PFSK-1 (cell line): ENCODE data around the gene COG3.

ENCODE experiments used
- FOXP2 ChIP-seq: optimal IDR thresholded peaks from 2 replicates; pipeline ENCODE3; 2011; ENCODE audit warnings: borderline replicate concordance, control low read depth, inconsistent platforms; ENCODE audit not compliant: insufficient read depth; ENCODE audit errors: extremely low read length, extremely low read depth
- POLR2AphosphoS5 ChIP-seq: IDR thresholded peaks from 2 replicates; pipeline ENCODE4 v1.6.1; 2012; ENCODE audit warnings: low read depth, mild to moderate bottlenecking, control low read depth, low read length, moderate library complexity
- SIN3A ChIP-seq: IDR thresholded peaks from 2 replicates; pipeline ENCODE4 v1.6.1; 2012; ENCODE audit warnings: mild to moderate bottlenecking, low read length, moderate library complexity, borderline replicate concordance; ENCODE audit not compliant: insufficient read depth
- TAF1 ChIP-seq: IDR thresholded peaks from 2 replicates; pipeline ENCODE4 v1.6.1; 2012; ENCODE audit warnings: low read length, control low read depth, borderline replicate concordance; ENCODE audit not compliant: insufficient read depth
- TF ChIP-seq, protein P1 (sequence below), 2 experiments: IDR thresholded peaks; 2 replicates each; pipeline versions ENCODE4 v1.6.1 to v1.8.0; 2011 to 2012; ENCODE audit warnings: low read depth in 2 of 2, low read length in 2 of 2, control low read depth in 1 of 2, inconsistent platforms in 1 of 2, mild to moderate bottlenecking in 1 of 2, moderate library complexity in 1 of 2; ENCODE audit not compliant: insufficient read depth in 1 of 2

The COG3 gene

GRCh38 chr13:45542391-45542790 is 77.7 kb downstream of the COG3 start:
- TF ChIP-seq POLR2AphosphoS5 = no peak
- no peak for TF ChIP-seq FOXP2
- TF ChIP-seq, protein P1, sequence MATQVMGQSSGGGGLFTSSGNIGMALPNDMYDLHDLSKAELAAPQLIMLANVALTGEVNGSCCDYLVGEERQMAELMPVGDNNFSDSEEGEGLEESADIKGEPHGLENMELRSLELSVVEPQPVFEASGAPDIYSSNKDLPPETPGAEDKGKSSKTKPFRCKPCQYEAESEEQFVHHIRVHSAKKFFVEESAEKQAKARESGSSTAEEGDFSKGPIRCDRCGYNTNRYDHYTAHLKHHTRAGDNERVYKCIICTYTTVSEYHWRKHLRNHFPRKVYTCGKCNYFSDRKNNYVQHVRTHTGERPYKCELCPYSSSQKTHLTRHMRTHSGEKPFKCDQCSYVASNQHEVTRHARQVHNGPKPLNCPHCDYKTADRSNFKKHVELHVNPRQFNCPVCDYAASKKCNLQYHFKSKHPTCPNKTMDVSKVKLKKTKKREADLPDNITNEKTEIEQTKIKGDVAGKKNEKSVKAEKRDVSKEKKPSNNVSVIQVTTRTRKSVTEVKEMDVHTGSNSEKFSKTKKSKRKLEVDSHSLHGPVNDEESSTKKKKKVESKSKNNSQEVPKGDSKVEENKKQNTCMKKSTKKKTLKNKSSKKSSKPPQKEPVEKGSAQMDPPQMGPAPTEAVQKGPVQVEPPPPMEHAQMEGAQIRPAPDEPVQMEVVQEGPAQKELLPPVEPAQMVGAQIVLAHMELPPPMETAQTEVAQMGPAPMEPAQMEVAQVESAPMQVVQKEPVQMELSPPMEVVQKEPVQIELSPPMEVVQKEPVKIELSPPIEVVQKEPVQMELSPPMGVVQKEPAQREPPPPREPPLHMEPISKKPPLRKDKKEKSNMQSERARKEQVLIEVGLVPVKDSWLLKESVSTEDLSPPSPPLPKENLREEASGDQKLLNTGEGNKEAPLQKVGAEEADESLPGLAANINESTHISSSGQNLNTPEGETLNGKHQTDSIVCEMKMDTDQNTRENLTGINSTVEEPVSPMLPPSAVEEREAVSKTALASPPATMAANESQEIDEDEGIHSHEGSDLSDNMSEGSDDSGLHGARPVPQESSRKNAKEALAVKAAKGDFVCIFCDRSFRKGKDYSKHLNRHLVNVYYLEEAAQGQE (IDR thresholded peaks at IDR 0.05; ENCODE audit: insufficient read depth in 1 of 2, low read depth in 2 of 2, low read length in 2 of 2) = no peak
- TF ChIP-seq SIN3A = no peak
- no peak for TF ChIP-seq TAF1

DNA sequence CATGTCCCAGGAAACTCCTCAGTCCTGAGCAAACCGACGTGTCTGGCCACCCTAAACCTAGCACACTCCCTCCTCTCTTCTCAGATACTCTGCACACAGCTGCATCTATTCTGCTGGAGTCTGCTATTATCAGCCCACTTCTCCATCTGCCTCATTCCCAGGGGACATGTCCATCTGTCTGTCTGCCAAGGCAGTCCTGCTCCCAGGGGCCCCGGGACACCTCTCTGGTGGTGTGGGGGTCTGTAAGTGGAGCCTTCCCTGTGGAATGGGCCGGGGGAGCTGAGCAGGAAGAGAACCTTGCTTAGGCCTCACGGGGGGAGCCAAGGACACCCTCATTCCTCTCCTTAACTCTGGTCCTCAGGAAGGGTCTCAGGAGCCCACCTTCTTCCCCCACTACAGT is 78.1 kb downstream of the COG3 start:
- TF ChIP-seq SIN3A (no peak), TAF1 (no peak), POLR2AphosphoS5 (no peak), FOXP2 (no peak)
- TF ChIP-seq, protein P1 (IDR thresholded peaks at IDR 0.05; ENCODE audit: insufficient read depth in 1 of 2, low read depth in 2 of 2, low read length in 2 of 2) = no peak

DNA sequence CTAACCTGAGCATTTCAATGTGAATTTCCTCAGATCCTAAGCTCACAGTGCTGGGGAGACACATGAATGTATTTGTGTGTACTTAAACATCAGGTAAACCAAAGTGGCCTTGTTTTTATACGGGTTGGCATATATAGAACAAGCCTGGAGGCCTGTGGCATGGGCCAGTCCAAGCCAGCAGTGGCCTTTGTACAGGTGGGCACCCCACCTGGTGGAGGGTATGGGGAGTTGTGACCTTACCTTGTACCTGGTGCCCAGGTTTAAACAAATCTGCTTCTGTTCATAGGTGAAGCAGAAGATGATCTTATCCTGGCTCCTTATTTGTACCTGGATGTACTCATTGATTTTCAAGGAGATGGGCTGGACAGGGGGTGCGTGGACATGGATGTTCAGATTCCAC is 79.8 kb downstream of the COG3 start:
- no peak for TF ChIP-seq FOXP2
- TF ChIP-seq, protein P1 (IDR thresholded peaks at IDR 0.05; ENCODE audit: insufficient read depth in 1 of 2, low read depth in 2 of 2, low read length in 2 of 2) = no peak
- TF ChIP-seq TAF1 = no peak

DNA sequence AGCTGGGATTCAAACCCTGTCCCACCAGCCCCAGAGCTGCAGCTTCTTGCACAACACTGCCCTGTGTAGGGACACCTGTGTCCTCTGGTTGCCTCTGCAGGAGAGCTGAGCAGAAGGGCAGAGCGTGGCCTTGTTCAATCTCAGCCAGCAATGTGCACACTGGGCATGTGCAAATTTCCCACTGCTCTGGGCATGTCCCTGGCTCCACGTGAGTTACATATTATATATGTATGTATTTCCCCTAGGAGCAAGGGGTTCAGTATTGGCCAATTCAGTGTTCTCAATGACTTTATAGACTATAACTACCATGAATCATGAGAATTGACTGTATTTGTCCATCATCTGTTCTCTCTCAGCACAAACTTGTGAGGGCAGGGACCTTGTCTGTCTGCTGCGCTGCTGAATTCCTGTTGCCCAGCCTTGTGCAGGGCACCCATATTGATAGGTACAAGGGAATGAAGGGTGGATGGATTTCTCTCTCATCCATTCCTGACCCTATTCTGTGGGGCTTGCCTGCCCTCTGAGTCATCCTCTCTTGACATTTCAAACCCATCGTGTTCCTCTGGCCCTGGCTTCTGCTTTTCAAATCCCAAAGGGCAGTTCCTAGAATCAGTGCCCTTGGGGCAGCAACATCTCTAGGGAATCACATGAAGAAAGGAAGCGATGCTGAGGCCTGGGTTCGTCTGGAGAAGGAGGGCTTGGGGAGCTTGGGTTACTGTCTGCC is 81.1 kb downstream of the COG3 start:
- TF ChIP-seq POLR2AphosphoS5 = no peak
- TF ChIP-seq, protein P1 (IDR thresholded peaks at IDR 0.05; ENCODE audit: insufficient read depth in 1 of 2, low read depth in 2 of 2, low read length in 2 of 2) = no peak
- TF ChIP-seq SIN3A = no peak
- TF ChIP-seq FOXP2 = no peak
- no peak for TF ChIP-seq TAF1

GRCh38 chr13:45546410-45546765 is 81.6 kb downstream of the COG3 start:
- no peak for TF ChIP-seq POLR2AphosphoS5
- TF ChIP-seq, protein P1 (IDR thresholded peaks at IDR 0.05; ENCODE audit: insufficient read depth in 1 of 2, low read depth in 2 of 2, low read length in 2 of 2) = no peak
- TF ChIP-seq TAF1 = no peak
- TF ChIP-seq SIN3A = no peak
- no peak for TF ChIP-seq FOXP2
